Adrenal gland (tissue), 5 donors: ENCODE results near the gene MED12.

ENCODE experiments used
- CTCF ChIP-seq, 6 experiments: fragments of 450-650 bp in 4 of 6; fragments of 200-600 bp in 2 of 6; sonication (generic) in 1 of 6; IDR thresholded peaks; 1 replicate in 5 of 6; 2 replicates in 1 of 6; pipeline versions ENCODE4 v1.5.1 to v1.8.0; 2016 to 2021; ENCODE audit warnings: antibody characterized with exemption in 6 of 6, mild to moderate bottlenecking in 2 of 6, moderate library complexity in 1 of 6
- POLR2A ChIP-seq, 2 donors: fragments of 450-650 bp; IDR thresholded peaks; one replicate each; pipeline ENCODE4 v1.6.1; 2017; ENCODE audit warnings: antibody characterized with exemption in 2 of 2, mild to moderate bottlenecking in 2 of 2, moderate library complexity in 1 of 2
- donor health status: DM: no; HTN: no; CAD: no.

- no peak for TF ChIP-seq CTCF (IDR thresholded peaks at IDR 0.05)
- TF ChIP-seq POLR2A (IDR thresholded peaks at IDR 0.05) = no peak
These were observed 10.5 kb upstream of the MED12 start for GRCh38 chrX:71107762-71108360.
